ENCODE measurements around the gene SLC38A6.

SLC38A6 gene

DNA sequence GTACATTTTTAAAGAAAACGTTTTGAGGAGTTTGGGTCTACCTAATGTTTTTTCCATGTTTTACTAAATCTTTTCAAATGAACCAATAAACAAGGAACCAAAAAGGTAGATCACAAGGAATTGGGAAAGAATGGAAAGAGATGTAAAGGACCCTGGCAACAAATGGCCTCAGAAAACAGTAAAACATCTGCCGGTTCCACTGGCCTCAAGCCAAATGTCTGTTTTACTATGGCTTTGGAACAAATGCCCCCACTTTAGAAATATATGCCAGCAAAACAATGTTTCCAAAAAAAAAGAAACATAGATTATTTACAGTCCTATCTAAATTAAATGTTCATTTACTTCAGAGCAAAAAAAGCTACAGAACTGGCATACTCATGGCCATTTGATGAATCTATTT lies 3.2 kb upstream of the SLC38A6 start:
- TF ChIP-seq TOX (CRISPR knock-in tag; IDR thresholded peaks at IDR 0.05; ENCODE audit: borderline replicate concordance) = no peak
- no peak for TF ChIP-seq TSHZ2 (CRISPR knock-in tag; IDR thresholded peaks at IDR 0.05)
- TF ChIP-seq ZNF70 (CRISPR knock-in tag; IDR thresholded peaks at IDR 0.05) = no peak
- TF ChIP-seq POU6F1 (CRISPR knock-in tag; IDR thresholded peaks at IDR 0.05; ENCODE audit: borderline replicate concordance, low read depth) = no peak
- TF ChIP-seq CREB5 (CRISPR knock-in tag; IDR thresholded peaks at IDR 0.05; ENCODE audit: low read depth) = no peak
- no peak for TF ChIP-seq PPARA (CRISPR knock-in tag; IDR thresholded peaks at IDR 0.05; ENCODE audit: borderline replicate concordance)
- TF ChIP-seq ISL1 (CRISPR knock-in tag; IDR thresholded peaks at IDR 0.05) = no peak
- TF ChIP-seq CSDC2 (CRISPR knock-in tag; IDR thresholded peaks at IDR 0.05) = no peak
- TF ChIP-seq SNAI2 (CRISPR knock-in tag; IDR thresholded peaks at IDR 0.05) = no peak
- TF ChIP-seq ZFP30 (CRISPR knock-in tag; IDR thresholded peaks at IDR 0.05) = no peak
- TF ChIP-seq BACH2 (CRISPR knock-in tag; IDR thresholded peaks at IDR 0.05; ENCODE audit: borderline replicate concordance) = no peak
- no peak for TF ChIP-seq ESRRG (CRISPR knock-in tag; IDR thresholded peaks at IDR 0.05)
- ATAC-seq = no peak

DNA sequence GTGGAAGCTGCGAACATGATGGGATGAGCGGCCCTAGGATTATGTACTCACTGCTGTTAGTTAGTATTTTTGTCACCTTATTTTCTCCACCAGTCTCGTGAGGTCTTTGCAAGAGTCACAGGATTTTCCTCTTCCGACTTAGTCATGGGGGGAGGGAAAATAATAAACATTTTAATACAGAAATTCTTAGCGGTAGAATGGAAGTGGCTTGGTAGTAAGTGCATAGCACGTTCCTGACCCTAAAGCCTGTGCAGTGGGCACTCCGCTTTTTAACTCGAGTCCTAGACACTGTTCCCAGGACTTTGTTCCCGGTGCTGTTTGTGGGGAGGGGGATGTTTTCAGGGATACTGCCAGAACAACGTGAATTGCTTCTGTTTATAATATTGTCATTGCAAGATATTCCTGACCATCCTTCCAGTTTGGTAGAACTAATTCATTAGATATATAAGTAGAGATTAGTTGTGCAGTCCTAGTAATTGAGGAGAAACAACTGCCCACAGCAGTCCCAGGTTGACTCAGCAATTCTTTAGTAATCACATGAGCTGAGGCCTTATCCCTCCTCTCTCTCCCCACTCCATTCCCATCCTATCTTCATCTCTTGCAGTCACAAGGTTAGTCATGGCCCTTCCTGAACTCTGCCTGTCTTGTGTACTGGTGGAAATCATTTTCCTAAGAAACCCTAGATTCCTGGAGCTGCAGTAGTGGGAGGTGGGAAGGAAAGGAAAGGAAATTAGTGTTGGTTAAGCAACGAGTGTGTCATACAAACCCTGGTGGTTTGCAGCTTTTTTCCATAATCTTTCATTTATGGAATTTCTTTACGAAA lies 799 bp downstream of the SLC38A6 start:
- peak; percentile 61 for ATAC-seq
- no peak for TF ChIP-seq RARB (CRISPR knock-in tag; IDR thresholded peaks at IDR 0.05)

GRCh38 chr14:60984196-60984595 lies 3.2 kb downstream of the SLC38A6 start:
- TF ChIP-seq RARB (CRISPR knock-in tag; IDR thresholded peaks at IDR 0.05) (no peak), SNAI2 (CRISPR knock-in tag; IDR thresholded peaks at IDR 0.05) (no peak), ESRRG (CRISPR knock-in tag; IDR thresholded peaks at IDR 0.05) (no peak), CSDC2 (CRISPR knock-in tag; IDR thresholded peaks at IDR 0.05) (no peak), ISL1 (CRISPR knock-in tag; IDR thresholded peaks at IDR 0.05) (no peak), ARNTL (CRISPR knock-in tag; IDR thresholded peaks at IDR 0.05; ENCODE audit: borderline replicate concordance, low read depth) (no peak)
- TF ChIP-seq, protein P1, sequence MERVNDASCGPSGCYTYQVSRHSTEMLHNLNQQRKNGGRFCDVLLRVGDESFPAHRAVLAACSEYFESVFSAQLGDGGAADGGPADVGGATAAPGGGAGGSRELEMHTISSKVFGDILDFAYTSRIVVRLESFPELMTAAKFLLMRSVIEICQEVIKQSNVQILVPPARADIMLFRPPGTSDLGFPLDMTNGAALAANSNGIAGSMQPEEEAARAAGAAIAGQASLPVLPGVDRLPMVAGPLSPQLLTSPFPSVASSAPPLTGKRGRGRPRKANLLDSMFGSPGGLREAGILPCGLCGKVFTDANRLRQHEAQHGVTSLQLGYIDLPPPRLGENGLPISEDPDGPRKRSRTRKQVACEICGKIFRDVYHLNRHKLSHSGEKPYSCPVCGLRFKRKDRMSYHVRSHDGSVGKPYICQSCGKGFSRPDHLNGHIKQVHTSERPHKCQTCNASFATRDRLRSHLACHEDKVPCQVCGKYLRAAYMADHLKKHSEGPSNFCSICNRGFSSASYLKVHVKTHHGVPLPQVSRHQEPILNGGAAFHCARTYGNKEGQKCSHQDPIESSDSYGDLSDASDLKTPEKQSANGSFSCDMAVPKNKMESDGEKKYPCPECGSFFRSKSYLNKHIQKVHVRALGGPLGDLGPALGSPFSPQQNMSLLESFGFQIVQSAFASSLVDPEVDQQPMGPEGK (CRISPR knock-in tag; IDR thresholded peaks at IDR 0.05; ENCODE audit: borderline replicate concordance) = no peak
- ATAC-seq = no peak

GRCh38 chr14:60986500-60986899 lies 5.5 kb downstream of the SLC38A6 start:
- ATAC-seq = no peak
- no peak for TF ChIP-seq CSDC2 (CRISPR knock-in tag; IDR thresholded peaks at IDR 0.05)
- TF ChIP-seq ZNF565 (CRISPR knock-in tag; conservative IDR thresholded peaks at IDR 0.05; ENCODE audit: low read depth) = no peak
- TF ChIP-seq GLIS3 (CRISPR knock-in tag; IDR thresholded peaks at IDR 0.05) = no peak
- TF ChIP-seq ZFP30 (CRISPR knock-in tag; IDR thresholded peaks at IDR 0.05) = no peak
- TF ChIP-seq ZNF8 (CRISPR knock-in tag; IDR thresholded peaks at IDR 0.05) = no peak

GRCh38 chr14:60989599-60989998 lies 8.6 kb downstream of the SLC38A6 start:
- TF ChIP-seq ISL1 (CRISPR knock-in tag; IDR thresholded peaks at IDR 0.05) (no peak), PPARA (CRISPR knock-in tag; IDR thresholded peaks at IDR 0.05; ENCODE audit: borderline replicate concordance) (no peak), RARB (CRISPR knock-in tag; IDR thresholded peaks at IDR 0.05) (no peak), BACH2 (CRISPR knock-in tag; IDR thresholded peaks at IDR 0.05; ENCODE audit: borderline replicate concordance) (no peak)
- ATAC-seq = no peak

Measured in SK-N-SH treated with all-trans-retinoic acid at 6 μM for 48 hours (cell line).